HG02610 (cell line): ENCODE results near the gene SPTBN4.
A peak's percentile ranks its signal among the peaks of the same experiment; 100 is the strongest.
"Not testable (repeated sequence)": the region's sequence is repeated elsewhere in the genome, so short reads cannot be mapped to it uniquely, and the experiment has no call there.

ENCODE experiments used
- ATAC-seq: cut with Tn5 transposase; IDR thresholded peaks from one replicate; pipeline ENCODE4 v1.9.1; 2021; ENCODE audit warnings: mild to moderate bottlenecking, moderate library complexity; ENCODE audit not compliant: unreplicated experiment

SPTBN4 gene

GRCh38 chr19:40559394-40559793 is 92.6 kb downstream of the SPTBN4 start:
- no peak for ATAC-seq

DNA sequence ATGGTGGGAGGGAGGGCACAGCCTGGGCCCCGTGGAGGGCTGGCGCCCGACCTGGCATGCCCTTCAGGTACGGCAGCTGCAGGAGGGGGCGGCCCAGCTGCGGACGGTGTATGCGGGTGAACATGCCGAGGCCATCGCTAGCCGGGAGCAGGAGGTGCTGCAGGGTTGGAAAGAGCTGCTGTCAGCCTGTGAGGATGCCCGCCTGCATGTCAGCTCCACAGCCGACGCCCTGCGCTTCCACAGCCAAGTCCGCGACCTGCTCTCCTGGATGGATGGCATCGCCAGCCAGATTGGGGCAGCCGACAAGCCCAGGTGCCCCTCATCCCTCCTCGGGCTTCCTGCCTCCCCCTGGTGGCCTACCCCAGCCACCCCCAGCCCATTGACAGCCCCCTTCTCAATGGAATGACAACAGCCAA is 93.3 kb downstream of the SPTBN4 start:
- no peak for ATAC-seq

DNA sequence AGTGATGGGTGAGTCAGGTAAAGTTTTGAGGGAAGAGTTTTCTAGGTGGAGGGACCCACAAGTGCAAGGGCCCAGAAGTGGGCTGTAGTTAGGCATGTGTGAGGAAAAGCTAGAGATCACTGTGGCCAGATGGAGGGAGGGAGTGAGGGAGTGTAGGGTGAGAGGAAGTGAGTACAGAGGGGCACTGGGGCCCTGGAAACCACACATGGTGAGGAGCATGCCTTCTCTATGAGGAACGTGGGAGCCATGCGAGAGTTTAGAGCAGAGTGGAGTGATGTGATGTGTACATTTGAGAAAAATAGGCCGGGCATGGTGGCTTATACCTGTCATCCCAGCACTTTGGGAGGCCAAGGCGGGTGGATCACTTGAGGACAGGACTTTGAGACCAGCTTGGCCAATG is 95.1 kb downstream of the SPTBN4 start:
- ATAC-seq, result no peak

DNA sequence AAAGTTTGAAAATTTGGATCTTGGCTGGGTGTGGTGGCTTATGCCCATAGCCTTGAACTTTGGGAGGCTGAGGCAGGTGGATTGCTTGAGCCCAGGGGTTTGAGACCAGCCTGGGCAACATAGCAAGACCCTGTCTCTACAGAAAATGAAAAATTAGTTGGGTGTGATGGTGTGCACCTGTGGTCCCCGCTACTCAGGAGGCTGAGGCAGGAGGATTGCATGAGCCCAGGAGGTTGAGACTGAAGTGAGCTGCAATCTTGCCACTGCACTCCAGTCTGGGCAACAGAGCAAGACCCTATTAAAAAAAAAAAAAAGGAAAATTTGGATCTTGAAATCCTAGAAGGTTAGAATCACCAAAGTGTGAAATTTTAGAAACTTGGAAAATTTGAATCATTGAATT is 97.7 kb downstream of the SPTBN4 start:
- ATAC-seq, result not testable (repeated sequence)

DNA sequence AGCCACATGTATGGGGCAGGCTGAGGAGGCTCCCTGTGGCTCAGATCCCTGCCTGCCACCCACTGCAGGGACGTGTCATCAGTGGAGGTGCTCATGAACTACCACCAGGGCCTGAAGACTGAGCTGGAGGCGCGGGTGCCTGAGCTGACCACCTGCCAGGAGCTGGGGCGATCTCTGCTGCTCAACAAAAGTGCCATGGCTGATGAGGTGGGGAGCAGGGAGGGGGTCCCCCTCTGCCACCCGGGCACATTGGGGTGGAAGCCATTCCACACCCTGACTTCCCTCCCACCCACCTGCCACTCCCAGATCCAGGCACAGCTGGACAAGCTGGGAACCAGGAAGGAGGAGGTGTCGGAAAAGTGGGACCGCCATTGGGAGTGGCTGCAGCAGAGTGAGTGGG is 98.6 kb downstream of the SPTBN4 start:
- ATAC-seq, result no peak

DNA sequence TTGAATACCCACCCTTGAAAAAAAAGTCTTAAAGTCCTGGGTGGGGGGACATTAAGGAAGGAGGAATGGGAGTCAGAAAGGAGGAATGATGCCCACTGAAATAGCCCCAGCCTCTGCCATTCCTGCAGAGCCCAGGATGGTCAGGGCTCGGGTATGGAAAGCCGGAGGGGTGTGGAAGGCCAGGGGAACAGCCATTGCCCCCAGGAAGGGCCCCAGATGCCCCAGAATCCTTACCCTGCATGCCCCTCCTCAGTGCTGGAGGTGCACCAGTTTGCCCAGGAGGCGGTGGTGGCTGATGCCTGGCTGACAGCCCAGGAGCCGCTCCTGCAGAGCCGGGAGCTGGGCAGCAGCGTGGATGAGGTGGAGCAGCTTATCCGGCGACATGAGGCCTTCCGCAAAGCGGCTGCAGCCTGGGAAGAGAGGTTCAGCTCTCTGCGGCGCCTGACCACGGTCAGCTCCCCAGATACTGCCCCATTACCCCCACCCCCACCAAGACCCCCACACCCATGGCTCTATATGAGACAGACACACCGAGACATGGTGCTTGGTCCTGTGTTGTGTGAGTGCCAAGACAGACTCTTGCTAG is 99.2 kb downstream of the SPTBN4 start:
- ATAC-seq, result no peak

GRCh38 chr19:40567040-40567749 is 100.4 kb downstream of the SPTBN4 start:
- no peak for ATAC-seq

DNA sequence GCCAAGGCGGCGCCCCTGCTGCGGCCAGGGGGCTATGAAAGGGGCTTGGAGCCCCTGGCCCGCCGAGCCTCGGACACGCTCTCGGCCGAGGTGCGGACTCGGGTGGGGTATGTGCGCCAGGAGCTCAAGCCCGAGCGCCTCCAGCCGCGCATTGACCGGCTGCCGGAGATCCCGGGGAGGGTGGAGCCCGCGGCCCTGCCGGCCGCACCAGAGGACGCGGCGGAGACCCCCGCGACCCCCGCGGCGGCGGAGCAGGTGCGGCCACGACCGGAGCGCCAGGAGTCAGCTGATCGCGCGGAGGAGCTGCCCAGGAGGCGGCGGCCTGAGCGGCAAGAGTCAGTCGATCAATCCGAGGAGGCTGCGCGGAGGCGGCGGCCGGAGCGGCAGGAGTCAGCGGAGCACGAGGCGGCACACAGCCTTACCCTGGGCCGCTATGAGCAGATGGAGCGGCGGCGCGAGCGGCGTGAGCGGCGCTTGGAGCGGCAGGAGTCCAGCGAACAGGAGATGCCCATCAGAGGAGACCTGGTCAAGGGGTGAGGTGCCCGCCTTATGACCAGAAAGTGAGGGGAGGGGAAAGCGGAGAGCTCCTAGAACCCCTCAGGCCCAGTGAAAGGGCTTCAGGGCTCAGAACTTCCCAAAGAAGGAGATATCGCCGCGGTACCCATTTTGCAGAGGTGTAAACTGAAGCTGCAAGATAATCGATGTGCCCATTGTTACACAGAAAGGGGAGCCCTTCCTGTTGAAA is 101.1 kb downstream of the SPTBN4 start:
- no peak for ATAC-seq

DNA sequence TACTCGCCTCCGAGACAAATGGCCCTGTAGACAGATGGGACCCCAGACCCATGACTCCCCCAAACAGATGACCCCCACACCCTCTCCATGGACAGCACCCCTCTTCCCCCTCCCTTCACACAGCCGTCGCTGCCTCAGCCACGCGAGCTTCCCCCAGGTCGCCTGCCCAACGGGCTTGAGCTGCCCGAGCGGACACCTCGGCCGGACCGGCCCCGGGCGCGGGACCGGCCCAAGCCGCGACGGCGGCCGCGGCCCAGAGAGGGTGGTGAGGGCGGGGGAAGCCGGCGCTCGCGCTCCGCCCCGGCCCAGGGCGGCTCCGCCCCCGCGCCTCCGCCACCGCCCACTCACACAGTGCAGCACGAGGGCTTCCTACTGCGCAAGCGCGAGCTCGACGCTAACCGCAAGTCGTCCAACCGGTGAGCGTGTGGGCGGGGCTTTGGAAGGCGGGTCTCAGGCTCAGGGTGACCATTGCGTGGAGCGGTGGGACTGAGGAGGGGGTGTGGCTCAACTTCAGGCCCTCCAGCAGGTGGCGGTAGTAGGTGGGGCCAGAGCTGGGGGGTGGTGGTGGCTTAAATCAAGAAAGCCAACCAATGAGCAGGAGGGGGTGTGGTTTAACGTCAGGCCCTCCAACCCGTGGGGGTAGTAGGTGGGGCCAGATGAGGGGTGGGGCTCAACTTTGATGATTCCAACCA is 103.7 kb downstream of the SPTBN4 start:
- peak; percentile 76 for ATAC-seq

DNA sequence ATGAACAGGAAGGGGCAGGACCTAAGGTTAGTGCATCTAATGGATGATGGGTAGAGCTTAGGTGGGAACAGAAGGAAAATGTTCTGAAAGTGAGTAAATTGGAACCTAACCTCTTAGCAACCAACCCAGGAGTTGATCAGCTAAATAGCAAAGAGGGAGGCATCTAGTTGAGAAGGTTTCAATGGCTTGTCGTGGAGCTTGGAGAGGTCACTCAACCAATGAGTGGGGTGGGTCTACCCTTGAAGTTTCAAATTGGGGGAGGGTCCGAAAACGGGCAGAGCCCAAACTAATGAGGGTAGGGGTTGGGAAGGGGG is 104.2 kb downstream of the SPTBN4 start:
- ATAC-seq, result no peak

DNA sequence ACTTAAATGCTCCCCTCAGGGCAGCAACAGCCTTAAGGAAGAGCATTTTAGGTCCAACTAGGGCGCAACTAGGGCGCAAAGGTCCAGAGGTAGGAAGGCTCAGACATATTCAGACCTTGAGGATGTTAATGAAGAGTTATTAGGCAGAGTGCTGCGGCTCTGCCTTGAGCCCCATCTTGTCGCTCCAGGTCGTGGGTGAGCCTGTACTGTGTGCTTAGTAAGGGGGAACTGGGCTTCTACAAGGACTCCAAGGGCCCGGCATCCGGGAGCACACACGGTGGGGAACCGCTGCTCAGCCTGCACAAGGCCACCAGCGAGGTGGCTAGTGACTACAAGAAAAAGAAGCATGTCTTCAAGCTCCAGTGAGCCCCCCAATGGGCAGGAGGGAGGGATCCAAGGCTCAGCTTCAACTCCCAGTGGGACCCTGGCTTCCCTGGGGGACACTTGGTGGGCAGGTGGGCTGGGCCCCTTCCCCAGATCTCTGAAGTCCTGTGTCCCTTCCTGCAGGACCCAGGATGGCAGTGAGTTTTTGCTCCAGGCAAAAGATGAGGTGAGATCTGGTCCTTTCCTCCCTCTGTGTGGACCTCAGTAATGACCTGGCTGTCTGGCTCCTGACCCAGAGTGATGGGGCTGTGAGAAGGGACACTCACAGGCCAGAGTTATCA is 105.2 kb downstream of the SPTBN4 start:
- no peak for ATAC-seq

- ATAC-seq, result no peak
Observed at GRCh38 chr19:40575326-40575725, 108.5 kb downstream of the SPTBN4 start.

GRCh38 chr19:40576151-40576584 is 109.4 kb downstream of the SPTBN4 start:
- peak; percentile 8 for ATAC-seq

GRCh38 chr19:40576585-40577451 is 110.0 kb downstream of the SPTBN4 start, which contains the start of gene SHKBP1:
SHKBP1 (plus strand) TSS chr19:40576873; CDS start chr19:40576900, 27 bp downstream.
- peak; percentile 95 for ATAC-seq

DNA sequence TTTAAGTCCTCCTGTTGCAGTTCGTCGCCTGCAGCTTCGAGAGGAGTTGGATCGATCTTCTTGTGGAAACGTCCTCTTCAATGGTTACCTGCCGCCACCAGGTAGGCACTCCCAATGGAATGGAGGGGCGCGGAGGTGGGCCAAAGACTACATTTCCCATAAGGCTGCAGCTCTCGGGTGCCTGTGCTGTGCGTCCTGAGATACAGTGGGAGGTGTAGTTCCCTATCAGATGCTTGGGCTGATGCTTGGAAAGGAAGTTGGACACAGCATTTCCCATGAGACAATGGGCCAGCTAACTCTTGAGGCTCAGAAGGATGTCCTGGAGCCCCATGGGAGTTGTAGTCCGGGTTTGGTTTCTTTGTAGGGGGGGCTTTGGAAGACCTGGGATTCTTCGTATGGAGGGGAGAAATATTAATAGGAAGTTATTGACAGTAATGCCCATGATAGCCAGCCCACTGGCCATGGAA is 111.7 kb downstream of the SPTBN4 start:
- no peak for ATAC-seq

GRCh38 chr19:40580619-40581018 is 113.8 kb downstream of the SPTBN4 start:
- ATAC-seq, result no peak

DNA sequence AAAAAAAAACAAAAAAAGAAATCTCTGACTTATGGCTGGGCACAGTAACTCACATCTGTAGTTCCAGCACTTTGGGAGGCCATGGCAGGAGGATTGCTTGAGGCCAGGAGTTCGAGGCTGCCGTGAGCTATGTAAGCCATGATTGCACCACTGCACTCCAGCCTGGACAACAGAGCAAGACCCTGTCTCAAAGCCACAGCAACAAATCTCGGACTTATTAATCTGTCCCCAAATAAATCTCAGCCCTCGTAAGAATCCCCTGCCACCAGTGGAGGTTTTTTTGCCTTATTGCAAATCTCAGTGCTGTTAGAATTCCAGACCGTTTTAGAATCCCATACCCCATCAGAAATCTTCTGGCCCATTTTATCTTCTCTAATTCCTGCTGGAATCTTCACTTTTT is 114.7 kb downstream of the SPTBN4 start:
- ATAC-seq, result no peak

DNA sequence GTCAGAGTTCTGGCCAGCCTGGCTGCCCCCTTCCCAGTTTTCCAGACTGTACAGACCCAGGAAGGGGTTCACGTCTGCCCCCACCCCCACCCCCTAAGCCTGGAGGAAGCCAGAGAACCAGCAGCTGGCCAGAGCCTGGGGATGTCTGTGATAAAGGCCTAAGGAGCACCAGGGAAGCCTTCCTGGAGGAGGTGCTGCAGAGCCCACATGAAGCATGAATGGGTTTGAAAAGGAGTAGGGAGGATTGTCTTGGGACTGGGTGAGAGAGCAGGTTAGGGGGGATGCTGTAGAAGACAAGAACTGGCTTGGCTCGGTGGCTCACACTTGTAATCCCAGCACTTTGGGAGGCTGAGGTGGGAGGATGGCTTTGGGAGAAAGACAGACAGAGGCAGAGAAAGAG is 115.7 kb downstream of the SPTBN4 start:
- no peak for ATAC-seq

DNA sequence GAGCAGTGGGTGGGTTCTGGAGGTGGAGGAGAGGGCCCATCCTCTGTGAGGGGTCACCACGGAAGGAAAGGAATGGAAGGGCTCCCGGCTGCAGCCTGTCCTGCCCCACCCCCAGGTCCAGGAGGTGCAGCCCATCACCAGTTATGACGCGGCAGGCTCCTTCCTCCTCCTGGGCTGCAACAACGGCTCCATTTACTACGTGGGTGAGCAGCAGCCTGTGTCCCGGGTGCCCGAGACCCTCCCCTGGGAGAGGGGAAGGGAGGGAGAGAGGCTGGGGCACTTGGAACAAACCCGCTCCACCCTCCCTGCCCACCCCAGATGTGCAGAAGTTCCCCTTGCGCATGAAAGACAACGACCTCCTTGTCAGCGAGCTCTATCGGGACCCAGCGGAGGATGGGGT is 116.5 kb downstream of the SPTBN4 start:
- ATAC-seq, result no peak

GRCh38 chr19:40584007-40584406 is 117.2 kb downstream of the SPTBN4 start:
- ATAC-seq, result no peak
